Measurements from ENCODE around the gene OR51A2. TPM values are rescaled to one million over a fixed set of nuclear protein-coding genes. Genes with fewer than 3 reads are reported as not detected.

OR51A2 gene
- total and polyA plus RNA-seq, 2 experiments from 2014 or later = not detected

DNA sequence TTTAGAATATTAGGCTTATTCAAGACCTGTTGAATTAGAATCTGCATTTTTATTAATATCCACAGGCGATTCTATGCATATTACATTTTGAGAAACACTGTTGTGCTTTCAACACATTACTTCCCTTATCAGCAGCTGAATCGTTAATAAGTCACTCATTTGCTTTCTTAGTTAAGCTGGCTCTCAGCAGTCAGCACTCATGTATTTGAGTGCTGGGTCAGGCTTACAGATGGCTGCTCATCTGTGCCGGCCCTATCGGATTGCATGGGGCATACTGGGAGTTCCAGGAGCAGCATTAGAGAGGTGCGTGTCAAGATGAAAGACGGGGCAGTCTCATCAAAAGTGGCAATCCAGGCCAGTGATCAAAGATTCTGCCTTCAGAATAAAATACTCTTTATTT, 28.3 kb upstream of the OR51A2 start:
- H3K9ac ChIP-seq = no peak overlapping the region
- TF ChIP-seq EZH2 (IDR thresholded peaks at IDR 0.05; ENCODE audit: insufficient read depth, poor library complexity, severe bottlenecking) (no peak), EZH2phosphoT487 (IDR thresholded peaks at IDR 0.05; ENCODE audit: insufficient read depth, low read depth) (no peak)
- no peaks in the 10 kb centered on the region for H3K79me2 ChIP-seq (ENCODE audit: insufficient read depth)
- H3K4me2 ChIP-seq (ENCODE audit: unreplicated experiment) = no peak overlapping the region
- no peaks in the 10 kb centered on the region for H3K9me2 ChIP-seq (ENCODE audit: insufficient read depth)
- no peaks in the 10 kb centered on the region for H3K36me3 ChIP-seq (ENCODE audit: low read depth)
- H3K4me1 ChIP-seq (ENCODE audit: insufficient read depth) = no peaks in the 10 kb centered on the region
- no peak overlapping the region for H2AFZ ChIP-seq
- H4K20me1 ChIP-seq (ENCODE audit: insufficient read depth) = no peaks in the 10 kb centered on the region
- no peak overlapping the region for H3K4me3 ChIP-seq
- no peak overlapping the region for H3K27ac ChIP-seq
- no peaks in the 10 kb centered on the region for H3F3A ChIP-seq (ENCODE audit: insufficient read depth)
- DNase-seq = no peak
- in situ Hi-C loops (cut with MboI) = loop anchor here (25.0 kb wide), 1 partner anchor 797 kb away; no protein-coding TSS in a partner anchor
- 9 to 14% methylated on average over 6 of the region's 6 CpGs for WGBS, 2 experiments (ENCODE audit: low coverage in 1 of 2, low lambda C conversion rate in 2 of 2, missing lambda C conversion rate in 2 of 2)
- no peaks in the 10 kb centered on the region for H3K9me3 ChIP-seq (ENCODE audit: low read depth)
- no peaks in the 10 kb centered on the region for H3K27me3 ChIP-seq (replicated peaks; ENCODE audit: insufficient read depth)

GRCh38 chr11:4982678-4983077, 27.2 kb upstream of the OR51A2 start:
- Histone ChIP-seq H3K4me1 (ENCODE audit: insufficient read depth) (no peaks in the 10 kb centered on the region), H3K9me2 (ENCODE audit: insufficient read depth) (no peaks in the 10 kb centered on the region), H3K79me2 (ENCODE audit: insufficient read depth) (no peaks in the 10 kb centered on the region), H3K27ac (no peak overlapping the region), H3K4me2 (ENCODE audit: unreplicated experiment) (no peak overlapping the region), H2AFZ (no peak overlapping the region), H3K4me3 (no peak overlapping the region), H3K9ac (no peak overlapping the region), H4K20me1 (ENCODE audit: insufficient read depth) (no peaks in the 10 kb centered on the region), H3K9me3 (ENCODE audit: low read depth) (no peaks in the 10 kb centered on the region), H3F3A (ENCODE audit: insufficient read depth) (no peaks in the 10 kb centered on the region), H3K27me3 (replicated peaks; ENCODE audit: insufficient read depth) (no peaks in the 10 kb centered on the region), H3K36me3 (ENCODE audit: low read depth) (no peaks in the 10 kb centered on the region)
- no peak for DNase-seq
- in situ Hi-C loops (cut with MboI) = loop anchor here (25.0 kb wide), 1 partner anchor 795 kb away; no protein-coding TSS in a partner anchor
- TF ChIP-seq EZH2phosphoT487 (IDR thresholded peaks at IDR 0.05; ENCODE audit: insufficient read depth, low read depth) (no peak), EZH2 (IDR thresholded peaks at IDR 0.05; ENCODE audit: insufficient read depth, poor library complexity, severe bottlenecking) (no peak)
- WGBS, 2 experiments (ENCODE audit: low coverage in 1 of 2, low lambda C conversion rate in 2 of 2, missing lambda C conversion rate in 2 of 2) = 37% methylated on average over 3 of the region's 3 CpGs

GRCh38 chr11:4979036-4979435, 23.5 kb upstream of the OR51A2 start:
- TF ChIP-seq EZH2 (IDR thresholded peaks at IDR 0.05; ENCODE audit: insufficient read depth, poor library complexity, severe bottlenecking) = no peak
- TF ChIP-seq EZH2phosphoT487 (IDR thresholded peaks at IDR 0.05; ENCODE audit: insufficient read depth, low read depth) = no peak
- Histone ChIP-seq H3K27ac (no peak overlapping the region), H3K9me3 (ENCODE audit: low read depth) (no peaks in the 10 kb centered on the region), H3K4me1 (ENCODE audit: insufficient read depth) (no peaks in the 10 kb centered on the region), H3K36me3 (ENCODE audit: low read depth) (no peaks in the 10 kb centered on the region), H3K9me2 (ENCODE audit: insufficient read depth) (no peaks in the 10 kb centered on the region), H3K4me3 (no peak overlapping the region), H4K20me1 (ENCODE audit: insufficient read depth) (no peaks in the 10 kb centered on the region), H3K4me2 (ENCODE audit: unreplicated experiment) (no peak overlapping the region), H3K79me2 (ENCODE audit: insufficient read depth) (no peaks in the 10 kb centered on the region), H3K27me3 (replicated peaks; ENCODE audit: insufficient read depth) (no peaks in the 10 kb centered on the region), H3K9ac (no peak overlapping the region), H2AFZ (no peak overlapping the region), H3F3A (ENCODE audit: insufficient read depth) (no peaks in the 10 kb centered on the region)
- in situ Hi-C loops (cut with MboI) = loop anchor here (25.0 kb wide), 1 partner anchor 792 kb away; no protein-coding TSS in a partner anchor
- no peak for DNase-seq
- 4 to 7% methylated on average over 3 of the region's 3 CpGs for WGBS, 2 experiments (ENCODE audit: low coverage in 1 of 2, low lambda C conversion rate in 2 of 2, missing lambda C conversion rate in 2 of 2)

DNA sequence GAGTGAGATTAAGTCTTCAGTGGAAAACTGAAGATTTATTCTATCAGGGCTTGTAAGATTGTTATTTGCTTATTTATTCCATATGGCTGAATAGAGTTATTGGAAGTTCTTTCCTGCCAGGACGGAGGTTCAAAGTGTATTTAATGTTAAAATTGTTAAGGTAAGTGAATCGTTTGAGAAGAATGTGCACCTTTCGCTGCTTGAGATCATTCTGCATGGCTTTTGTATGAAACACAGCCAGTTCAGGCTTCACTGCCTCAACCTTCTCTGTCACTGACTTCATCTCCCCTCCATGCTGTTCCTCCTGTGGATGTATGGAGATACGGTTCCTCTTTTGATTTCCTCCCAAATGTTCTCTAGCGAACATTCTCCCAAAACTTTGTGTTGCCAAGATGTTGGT, 19.9 kb upstream of the OR51A2 start:
- no peak overlapping the region for H2AFZ ChIP-seq
- no peaks in the 10 kb centered on the region for H3K9me2 ChIP-seq (ENCODE audit: insufficient read depth)
- H3K9ac ChIP-seq = no peak overlapping the region
- 18 to 24% methylated on average over 5 of the region's 5 CpGs for WGBS, 2 experiments (ENCODE audit: low coverage in 1 of 2, low lambda C conversion rate in 2 of 2, missing lambda C conversion rate in 2 of 2)
- H3K4me3 ChIP-seq = no peak overlapping the region
- no peaks in the 10 kb centered on the region for H3F3A ChIP-seq (ENCODE audit: insufficient read depth)
- no peaks in the 10 kb centered on the region for H3K79me2 ChIP-seq (ENCODE audit: insufficient read depth)
- TF ChIP-seq EZH2phosphoT487 (IDR thresholded peaks at IDR 0.05; ENCODE audit: insufficient read depth, low read depth) (no peak), EZH2 (IDR thresholded peaks at IDR 0.05; ENCODE audit: insufficient read depth, poor library complexity, severe bottlenecking) (no peak)
- no peak for DNase-seq
- H3K9me3 ChIP-seq (ENCODE audit: low read depth) = no peaks in the 10 kb centered on the region
- no peak overlapping the region for H3K27ac ChIP-seq
- H3K4me1 ChIP-seq (ENCODE audit: insufficient read depth) = no peaks in the 10 kb centered on the region
- H4K20me1 ChIP-seq (ENCODE audit: insufficient read depth) = no peaks in the 10 kb centered on the region
- no peak overlapping the region for H3K4me2 ChIP-seq (ENCODE audit: unreplicated experiment)
- no peaks in the 10 kb centered on the region for H3K36me3 ChIP-seq (ENCODE audit: low read depth)
- in situ Hi-C loops (cut with MboI) = loop anchor here (25.0 kb wide), 1 partner anchor 788 kb away; no protein-coding TSS in a partner anchor
- H3K27me3 ChIP-seq (replicated peaks; ENCODE audit: insufficient read depth) = no peaks in the 10 kb centered on the region

GRCh38 chr11:4962816-4963215, 7.3 kb upstream of the OR51A2 start:
- no peak for TF ChIP-seq EZH2phosphoT487 (IDR thresholded peaks at IDR 0.05; ENCODE audit: insufficient read depth, low read depth)
- no peak for TF ChIP-seq EZH2 (IDR thresholded peaks at IDR 0.05; ENCODE audit: insufficient read depth, poor library complexity, severe bottlenecking)
- DNase-seq = no peak
- Histone ChIP-seq H4K20me1 (ENCODE audit: insufficient read depth) (no peaks in the 10 kb centered on the region), H3K27me3 (replicated peaks; ENCODE audit: insufficient read depth) (no peaks in the 10 kb centered on the region), H3K79me2 (ENCODE audit: insufficient read depth) (no peaks in the 10 kb centered on the region), H3K4me3 (no peak overlapping the region), H3K4me1 (ENCODE audit: insufficient read depth) (no peaks in the 10 kb centered on the region), H3K9me2 (ENCODE audit: insufficient read depth) (no peaks in the 10 kb centered on the region), H2AFZ (no peak overlapping the region), H3K36me3 (ENCODE audit: low read depth) (no peaks in the 10 kb centered on the region), H3K9me3 (ENCODE audit: low read depth) (no peaks in the 10 kb centered on the region), H3K4me2 (ENCODE audit: unreplicated experiment) (no peak overlapping the region), H3F3A (ENCODE audit: insufficient read depth) (no peaks in the 10 kb centered on the region), H3K27ac (no peak overlapping the region), H3K9ac (no peak overlapping the region)
- in situ Hi-C loops (cut with MboI) = no loop called here
- 0 to 6% methylated on average over 1 of the region's 1 CpG for WGBS, 2 experiments (ENCODE audit: low coverage in 1 of 2, low lambda C conversion rate in 2 of 2, missing lambda C conversion rate in 2 of 2)

Measured in GM23248 (cell line).